Stimulated activated CD4-positive, alpha-beta T cell treated with anti-CD3 and anti-CD28 coated beads, Interleukin-15, amount 100 ng/mL, for 24 hours (primary cell): ENCODE measurements around the gene RNU1-3.
"Not testable (repeated sequence)": the region's sequence is repeated elsewhere in the genome, so short reads cannot be mapped to it uniquely, and the experiment has no call there.

Experiments
- DNase-seq: peaks from one replicate; pipeline ENCODE4 v3.0.0-alpha.2; 2020

Gene RNU1-3

GRCh38 chr1:16635959-16636358, 30.8 kb downstream of the RNU1-3 start:
- not testable (repeated sequence) for DNase-seq

GRCh38 chr1:16633540-16634282, 33.0 kb downstream of the RNU1-3 start:
- not testable (repeated sequence) for DNase-seq

GRCh38 chr1:16632044-16632850, 34.5 kb downstream of the RNU1-3 start:
- DNase-seq, result not testable (repeated sequence)

GRCh38 chr1:16631248-16632043, 35.3 kb downstream of the RNU1-3 start:
- no peak for DNase-seq

GRCh38 chr1:16630661-16631247, 36.0 kb downstream of the RNU1-3 start:
- DNase-seq, result no peak

- not testable (repeated sequence) for DNase-seq
Measured at GRCh38 chr1:16629916-16630530, 36.7 kb downstream of the RNU1-3 start.

GRCh38 chr1:16628361-16629111, 38.2 kb downstream of the RNU1-3 start:
- DNase-seq, result no peak

- DNase-seq, result not testable (repeated sequence)
Measured at GRCh38 chr1:16626409-16626983, 40.3 kb downstream of the RNU1-3 start.

GRCh38 chr1:16625497-16626408, 41.0 kb downstream of the RNU1-3 start:
- no peak for DNase-seq

- not testable (repeated sequence) for DNase-seq
Measured at GRCh38 chr1:16623812-16624719, 42.7 kb downstream of the RNU1-3 start.

- DNase-seq, result not testable (repeated sequence)
Measured at GRCh38 chr1:16623337-16623736, 43.4 kb downstream of the RNU1-3 start.

GRCh38 chr1:16621681-16622315, 45.0 kb downstream of the RNU1-3 start:
- DNase-seq, result not testable (repeated sequence)

GRCh38 chr1:16621300-16621658, 45.5 kb downstream of the RNU1-3 start:
- no peak for DNase-seq

GRCh38 chr1:16619803-16620501, 46.8 kb downstream of the RNU1-3 start:
- DNase-seq, result not testable (repeated sequence)

GRCh38 chr1:16618719-16619118, 48.0 kb downstream of the RNU1-3 start:
- DNase-seq, result no peak

GRCh38 chr1:16617778-16618580, 48.8 kb downstream of the RNU1-3 start:
- no peak for DNase-seq

GRCh38 chr1:16617114-16617631, 49.6 kb downstream of the RNU1-3 start:
- DNase-seq, result no peak
